ENCODE results near the gene GTPBP4. TPM values are rescaled to one million over a fixed set of nuclear protein-coding genes. Genes with fewer than 3 reads are reported as not detected.
A peak's percentile ranks its signal among the peaks of the same experiment; 100 is the strongest.

Gene GTPBP4
- total and polyA plus RNA-seq, 2 of the 13 experiments (the other 11 are each of a cell fraction or from before 2014, with no cell fraction given): 24.1 to 85.5 TPM

DNA sequence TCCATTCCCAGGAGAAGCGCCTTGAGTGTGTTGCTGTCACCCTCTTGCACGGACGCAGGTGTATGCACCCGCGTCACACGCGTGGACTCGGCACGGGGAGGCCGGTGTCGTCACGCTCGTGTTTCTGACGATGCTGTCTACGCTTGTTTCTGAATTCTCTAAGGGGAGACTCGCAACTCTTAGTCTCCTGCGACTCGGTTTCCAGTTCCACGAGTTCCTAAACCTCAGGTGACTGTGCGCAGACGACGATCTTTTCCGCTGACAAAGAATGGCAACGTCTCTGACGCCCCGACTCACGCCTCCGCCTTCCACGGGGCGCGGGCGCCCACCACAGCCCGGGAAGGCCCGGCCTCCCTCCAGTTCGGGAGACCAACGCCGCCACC is 60.1 kb downstream of the GTPBP4 start (continued):
- TF ChIP-seq, protein P1, sequence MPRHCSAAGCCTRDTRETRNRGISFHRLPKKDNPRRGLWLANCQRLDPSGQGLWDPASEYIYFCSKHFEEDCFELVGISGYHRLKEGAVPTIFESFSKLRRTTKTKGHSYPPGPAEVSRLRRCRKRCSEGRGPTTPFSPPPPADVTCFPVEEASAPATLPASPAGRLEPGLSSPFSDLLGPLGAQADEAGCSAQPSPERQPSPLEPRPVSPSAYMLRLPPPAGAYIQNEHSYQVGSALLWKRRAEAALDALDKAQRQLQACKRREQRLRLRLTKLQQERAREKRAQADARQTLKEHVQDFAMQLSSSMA (CRISPR knock-in tag; IDR thresholded peaks at IDR 0.05): peak; percentile 7; the same call in 1 of the 2 replicates
- TF ChIP-seq KDM5A (IDR thresholded peaks at IDR 0.05; ENCODE audit: borderline replicate concordance, low read length) (no peak), ZNF572 (CRISPR knock-in tag; IDR thresholded peaks at IDR 0.05) (no peak), ZNF431 (CRISPR knock-in tag; IDR thresholded peaks at IDR 0.05; ENCODE audit: borderline replicate concordance, low read depth) (no peak), MTF1 (CRISPR knock-in tag; IDR thresholded peaks at IDR 0.05) (no peak), REL (CRISPR knock-in tag; conservative IDR thresholded peaks at IDR 0.05) (no peak), ZNF790 (CRISPR knock-in tag; IDR thresholded peaks at IDR 0.05; ENCODE audit: borderline replicate concordance) (no peak), FOXA3 (CRISPR knock-in tag; IDR thresholded peaks at IDR 0.05) (no peak), NFE2 (CRISPR knock-in tag; IDR thresholded peaks at IDR 0.05) (no peak), ZNF34 (CRISPR knock-in tag; IDR thresholded peaks at IDR 0.05; ENCODE audit: borderline replicate concordance) (no peak), ZNF556 (CRISPR knock-in tag; IDR thresholded peaks at IDR 0.05; ENCODE audit: borderline replicate concordance) (no peak), NCOA5 (CRISPR knock-in tag; IDR thresholded peaks at IDR 0.05) (no peak), CHCHD3 (CRISPR knock-in tag; IDR thresholded peaks at IDR 0.05) (peak; percentile 62; the same call in 1 of the 2 replicates), ZFP82 (CRISPR knock-in tag; IDR thresholded peaks at IDR 0.05; ENCODE audit: borderline replicate concordance) (peak; percentile 54; the same call in 1 of the 2 replicates), PAX8 (CRISPR knock-in tag; IDR thresholded peaks at IDR 0.05; ENCODE audit: borderline replicate concordance) (no peak), NFE2L1 (CRISPR knock-in tag; IDR thresholded peaks at IDR 0.05; ENCODE audit: borderline replicate concordance) (no peak), TAF15 (IDR thresholded peaks at IDR 0.05; ENCODE audit: low read depth, low read length, poor library complexity, severe bottlenecking) (no peak), SMARCE1 (IDR thresholded peaks at IDR 0.05; ENCODE audit: borderline replicate concordance) (no peak)
- TF ChIP-seq, protein P2, sequence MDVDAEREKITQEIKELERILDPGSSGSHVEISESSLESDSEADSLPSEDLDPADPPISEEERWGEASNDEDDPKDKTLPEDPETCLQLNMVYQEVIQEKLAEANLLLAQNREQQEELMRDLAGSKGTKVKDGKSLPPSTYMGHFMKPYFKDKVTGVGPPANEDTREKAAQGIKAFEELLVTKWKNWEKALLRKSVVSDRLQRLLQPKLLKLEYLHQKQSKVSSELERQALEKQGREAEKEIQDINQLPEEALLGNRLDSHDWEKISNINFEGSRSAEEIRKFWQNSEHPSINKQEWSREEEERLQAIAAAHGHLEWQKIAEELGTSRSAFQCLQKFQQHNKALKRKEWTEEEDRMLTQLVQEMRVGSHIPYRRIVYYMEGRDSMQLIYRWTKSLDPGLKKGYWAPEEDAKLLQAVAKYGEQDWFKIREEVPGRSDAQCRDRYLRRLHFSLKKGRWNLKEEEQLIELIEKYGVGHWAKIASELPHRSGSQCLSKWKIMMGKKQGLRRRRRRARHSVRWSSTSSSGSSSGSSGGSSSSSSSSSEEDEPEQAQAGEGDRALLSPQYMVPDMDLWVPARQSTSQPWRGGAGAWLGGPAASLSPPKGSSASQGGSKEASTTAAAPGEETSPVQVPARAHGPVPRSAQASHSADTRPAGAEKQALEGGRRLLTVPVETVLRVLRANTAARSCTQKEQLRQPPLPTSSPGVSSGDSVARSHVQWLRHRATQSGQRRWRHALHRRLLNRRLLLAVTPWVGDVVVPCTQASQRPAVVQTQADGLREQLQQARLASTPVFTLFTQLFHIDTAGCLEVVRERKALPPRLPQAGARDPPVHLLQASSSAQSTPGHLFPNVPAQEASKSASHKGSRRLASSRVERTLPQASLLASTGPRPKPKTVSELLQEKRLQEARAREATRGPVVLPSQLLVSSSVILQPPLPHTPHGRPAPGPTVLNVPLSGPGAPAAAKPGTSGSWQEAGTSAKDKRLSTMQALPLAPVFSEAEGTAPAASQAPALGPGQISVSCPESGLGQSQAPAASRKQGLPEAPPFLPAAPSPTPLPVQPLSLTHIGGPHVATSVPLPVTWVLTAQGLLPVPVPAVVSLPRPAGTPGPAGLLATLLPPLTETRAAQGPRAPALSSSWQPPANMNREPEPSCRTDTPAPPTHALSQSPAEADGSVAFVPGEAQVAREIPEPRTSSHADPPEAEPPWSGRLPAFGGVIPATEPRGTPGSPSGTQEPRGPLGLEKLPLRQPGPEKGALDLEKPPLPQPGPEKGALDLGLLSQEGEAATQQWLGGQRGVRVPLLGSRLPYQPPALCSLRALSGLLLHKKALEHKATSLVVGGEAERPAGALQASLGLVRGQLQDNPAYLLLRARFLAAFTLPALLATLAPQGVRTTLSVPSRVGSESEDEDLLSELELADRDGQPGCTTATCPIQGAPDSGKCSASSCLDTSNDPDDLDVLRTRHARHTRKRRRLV (CRISPR knock-in tag; IDR thresholded peaks at IDR 0.05): no peak
- TF ChIP-seq, protein P3, sequence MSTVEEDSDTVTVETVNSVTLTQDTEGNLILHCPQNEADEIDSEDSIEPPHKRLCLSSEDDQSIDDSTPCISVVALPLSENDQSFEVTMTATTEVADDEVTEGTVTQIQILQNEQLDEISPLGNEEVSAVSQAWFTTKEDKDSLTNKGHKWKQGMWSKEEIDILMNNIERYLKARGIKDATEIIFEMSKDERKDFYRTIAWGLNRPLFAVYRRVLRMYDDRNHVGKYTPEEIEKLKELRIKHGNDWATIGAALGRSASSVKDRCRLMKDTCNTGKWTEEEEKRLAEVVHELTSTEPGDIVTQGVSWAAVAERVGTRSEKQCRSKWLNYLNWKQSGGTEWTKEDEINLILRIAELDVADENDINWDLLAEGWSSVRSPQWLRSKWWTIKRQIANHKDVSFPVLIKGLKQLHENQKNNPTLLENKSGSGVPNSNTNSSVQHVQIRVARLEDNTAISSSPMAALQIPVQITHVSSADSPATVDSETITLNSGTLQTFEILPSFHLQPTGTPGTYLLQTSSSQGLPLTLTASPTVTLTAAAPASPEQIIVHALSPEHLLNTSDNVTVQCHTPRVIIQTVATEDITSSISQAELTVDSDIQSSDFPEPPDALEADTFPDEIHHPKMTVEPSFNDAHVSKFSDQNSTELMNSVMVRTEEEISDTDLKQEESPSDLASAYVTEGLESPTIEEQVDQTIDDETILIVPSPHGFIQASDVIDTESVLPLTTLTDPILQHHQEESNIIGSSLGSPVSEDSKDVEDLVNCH (CRISPR knock-in tag; IDR thresholded peaks at IDR 0.05): no peak
- TF ChIP-seq, protein P4, sequence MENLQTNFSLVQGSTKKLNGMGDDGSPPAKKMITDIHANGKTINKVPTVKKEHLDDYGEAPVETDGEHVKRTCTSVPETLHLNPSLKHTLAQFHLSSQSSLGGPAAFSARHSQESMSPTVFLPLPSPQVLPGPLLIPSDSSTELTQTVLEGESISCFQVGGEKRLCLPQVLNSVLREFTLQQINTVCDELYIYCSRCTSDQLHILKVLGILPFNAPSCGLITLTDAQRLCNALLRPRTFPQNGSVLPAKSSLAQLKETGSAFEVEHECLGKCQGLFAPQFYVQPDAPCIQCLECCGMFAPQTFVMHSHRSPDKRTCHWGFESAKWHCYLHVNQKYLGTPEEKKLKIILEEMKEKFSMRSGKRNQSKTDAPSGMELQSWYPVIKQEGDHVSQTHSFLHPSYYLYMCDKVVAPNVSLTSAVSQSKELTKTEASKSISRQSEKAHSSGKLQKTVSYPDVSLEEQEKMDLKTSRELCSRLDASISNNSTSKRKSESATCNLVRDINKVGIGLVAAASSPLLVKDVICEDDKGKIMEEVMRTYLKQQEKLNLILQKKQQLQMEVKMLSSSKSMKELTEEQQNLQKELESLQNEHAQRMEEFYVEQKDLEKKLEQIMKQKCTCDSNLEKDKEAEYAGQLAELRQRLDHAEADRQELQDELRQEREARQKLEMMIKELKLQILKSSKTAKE (CRISPR knock-in tag; IDR thresholded peaks at IDR 0.05; ENCODE audit: borderline replicate concordance): no peak

Data from HepG2 (cell line).